ENCODE measurements around the gene NACC2. TPM values are rescaled to one million over a fixed set of nuclear protein-coding genes. Genes with fewer than 3 reads are reported as not detected.

Gene NACC2
- total and polyA plus RNA-seq, 2 of the 8 experiments (the other 6 are each of a cell fraction or from before 2014, with no cell fraction given) = 8.3 to 14.0 TPM

GRCh38 chr9:136015656-136016571 lies 79.2 kb downstream of the NACC2 start (continued):
- TF ChIP-seq SIRT6 (IDR thresholded peaks at IDR 0.05; ENCODE audit: low read length) (no peak), ASH2L (IDR thresholded peaks at IDR 0.05; ENCODE audit: low read length) (no peak), SIX5 (IDR thresholded peaks at IDR 0.05; ENCODE audit: low read depth, low read length) (no peak), CEBPB (IDR thresholded peaks at IDR 0.05; ENCODE audit: low read depth, low read length) (no peak), EZH2 (IDR thresholded peaks at IDR 0.05; ENCODE audit: low read depth, low read length, severe bottlenecking) (no peak), RBBP5 (IDR thresholded peaks at IDR 0.05; ENCODE audit: borderline replicate concordance, low read depth, low read length) (no peak), RNF2 (IDR thresholded peaks at IDR 0.05; ENCODE audit: borderline replicate concordance, low read depth, low read length, missing control alignments, poor library complexity, severe bottlenecking) (no peak)
